Loucy (cell line): ENCODE measurements around the gene MACO1.
"Not testable (repeated sequence)": the region's sequence is repeated elsewhere in the genome, so short reads cannot be mapped to it uniquely, and the experiment has no call there.

ENCODE experiments used
- CTCF ChIP-seq: fragments of 200-600 bp; sonication (generic); conservative IDR thresholded peaks from 2 replicates; pipeline ENCODE4 v1.5.1; 2014; ENCODE audit warnings: mild to moderate bottlenecking, antibody characterized with exemption, low read length
- EZH2phosphoT487 ChIP-seq: fragments of 200-600 bp; IDR thresholded peaks from 2 replicates; pipeline ENCODE4 v1.6.1; 2018; ENCODE audit warnings: antibody characterized with exemption, mild to moderate bottlenecking, moderate library complexity, borderline replicate concordance

- not testable (repeated sequence) for TF ChIP-seq CTCF, EZH2phosphoT487
Observed at GRCh38 chr1:25387096-25387495, 43.6 kb upstream of the MACO1 start.
